ENCODE results near the gene CAGE1.
"Not testable (repeated sequence)": the region's sequence is repeated elsewhere in the genome, so short reads cannot be mapped to it uniquely, and the experiment has no call there.

Gene CAGE1

DNA sequence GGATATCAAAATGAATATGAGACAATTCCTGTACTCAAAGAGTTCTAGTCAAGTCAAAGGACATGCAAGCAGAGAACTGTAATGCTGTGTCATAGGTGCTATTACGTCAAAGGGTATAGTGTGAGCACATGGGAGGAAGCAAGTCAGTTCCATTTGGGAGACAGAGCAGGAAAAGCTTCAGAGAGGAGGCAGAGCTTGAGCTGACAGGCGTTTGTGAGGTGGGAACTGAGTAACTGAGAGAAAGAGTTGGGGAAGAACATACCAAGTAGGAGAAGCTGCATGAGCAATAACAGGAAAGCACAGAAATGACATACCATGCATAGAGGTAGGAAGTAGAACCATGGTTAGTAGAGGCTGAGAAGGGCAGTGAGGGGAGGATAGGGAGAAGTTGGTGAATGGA, 61.3 kb downstream of the CAGE1 start:
- TF ChIP-seq, protein P1, sequence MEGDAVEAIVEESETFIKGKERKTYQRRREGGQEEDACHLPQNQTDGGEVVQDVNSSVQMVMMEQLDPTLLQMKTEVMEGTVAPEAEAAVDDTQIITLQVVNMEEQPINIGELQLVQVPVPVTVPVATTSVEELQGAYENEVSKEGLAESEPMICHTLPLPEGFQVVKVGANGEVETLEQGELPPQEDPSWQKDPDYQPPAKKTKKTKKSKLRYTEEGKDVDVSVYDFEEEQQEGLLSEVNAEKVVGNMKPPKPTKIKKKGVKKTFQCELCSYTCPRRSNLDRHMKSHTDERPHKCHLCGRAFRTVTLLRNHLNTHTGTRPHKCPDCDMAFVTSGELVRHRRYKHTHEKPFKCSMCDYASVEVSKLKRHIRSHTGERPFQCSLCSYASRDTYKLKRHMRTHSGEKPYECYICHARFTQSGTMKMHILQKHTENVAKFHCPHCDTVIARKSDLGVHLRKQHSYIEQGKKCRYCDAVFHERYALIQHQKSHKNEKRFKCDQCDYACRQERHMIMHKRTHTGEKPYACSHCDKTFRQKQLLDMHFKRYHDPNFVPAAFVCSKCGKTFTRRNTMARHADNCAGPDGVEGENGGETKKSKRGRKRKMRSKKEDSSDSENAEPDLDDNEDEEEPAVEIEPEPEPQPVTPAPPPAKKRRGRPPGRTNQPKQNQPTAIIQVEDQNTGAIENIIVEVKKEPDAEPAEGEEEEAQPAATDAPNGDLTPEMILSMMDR (IDR thresholded peaks at IDR 0.05; ENCODE audit: insufficient read depth, low read depth, low read length, missing control alignments), result no peak
- no peak for DNase-seq (ENCODE audit: low read depth)
- no peak overlapping the region for H3K4me3 ChIP-seq (ENCODE audit: low read depth, low read length)

DNA sequence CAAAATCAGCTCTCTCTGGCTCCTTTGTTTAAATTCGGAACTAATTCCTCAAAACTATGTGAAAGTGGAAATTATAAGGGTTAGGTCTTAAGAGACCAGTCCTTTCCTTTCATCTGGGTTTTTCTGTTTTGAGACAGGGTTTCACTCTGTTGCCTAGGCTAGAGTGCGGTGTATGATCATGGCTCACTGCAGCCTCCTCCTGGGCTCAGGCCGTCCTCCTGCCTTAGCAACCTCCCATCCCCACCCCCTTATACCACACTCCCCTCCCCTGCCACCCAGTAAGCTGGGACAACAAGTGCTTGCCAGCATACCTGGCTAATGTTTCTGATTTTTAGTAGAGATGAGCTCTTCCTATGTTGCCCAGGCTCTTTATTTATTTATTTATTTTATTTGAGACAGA, 63.8 kb downstream of the CAGE1 start:
- H3K4me3 ChIP-seq (ENCODE audit: low read depth, low read length), result no peak overlapping the region
- TF ChIP-seq, protein P1 (IDR thresholded peaks at IDR 0.05; ENCODE audit: insufficient read depth, low read depth, low read length, missing control alignments), result no peak
- no peak for DNase-seq (ENCODE audit: low read depth)

DNA sequence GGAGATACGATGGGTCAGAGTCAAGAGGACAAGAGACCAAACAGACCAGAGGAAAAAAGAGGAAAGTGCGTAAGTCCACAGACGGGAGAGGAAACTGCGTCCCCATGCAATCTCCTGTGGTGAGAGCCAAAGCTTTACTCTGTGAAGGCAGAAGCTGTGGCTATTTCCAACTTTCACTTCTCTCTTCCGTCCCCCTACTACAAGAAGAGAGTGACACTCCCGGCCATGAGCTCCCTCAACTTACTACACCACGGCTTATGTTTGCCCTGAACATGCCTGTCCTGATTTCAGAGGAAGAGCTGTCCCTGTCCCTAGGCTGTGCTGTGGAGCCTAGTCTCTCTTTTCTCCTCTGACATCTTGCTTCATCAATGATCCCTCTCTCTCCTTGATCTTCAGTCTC, 65.0 kb downstream of the CAGE1 start:
- no peak overlapping the region for H3K4me3 ChIP-seq (ENCODE audit: low read depth, low read length)
- peak; percentile 25 for DNase-seq (ENCODE audit: low read depth)
- TF ChIP-seq, protein P1 (IDR thresholded peaks at IDR 0.05; ENCODE audit: insufficient read depth, low read depth, low read length, missing control alignments), result no peak

DNA sequence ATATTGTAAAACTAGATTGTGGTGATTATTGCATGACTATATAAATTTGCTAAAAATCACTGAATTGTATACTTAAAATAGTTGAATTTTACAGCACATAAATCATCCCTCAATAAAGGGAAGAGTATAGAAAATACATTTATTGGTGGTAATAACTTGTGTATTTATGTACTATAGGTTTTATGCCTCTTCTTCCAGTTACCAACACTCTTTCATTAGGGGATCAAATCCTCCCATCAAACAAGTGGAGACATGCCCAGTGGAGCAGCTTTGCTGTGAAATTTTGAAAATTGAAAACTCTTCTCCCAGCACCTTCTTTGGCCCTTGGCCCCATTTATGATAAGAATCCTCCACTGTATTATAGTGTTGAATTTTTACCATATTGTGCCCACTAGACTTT, 66.5 kb downstream of the CAGE1 start:
- TF ChIP-seq, protein P1 (IDR thresholded peaks at IDR 0.05; ENCODE audit: insufficient read depth, low read depth, low read length, missing control alignments), result no peak
- no peak for DNase-seq (ENCODE audit: low read depth)
- no peak overlapping the region for H3K4me3 ChIP-seq (ENCODE audit: low read depth, low read length)

DNA sequence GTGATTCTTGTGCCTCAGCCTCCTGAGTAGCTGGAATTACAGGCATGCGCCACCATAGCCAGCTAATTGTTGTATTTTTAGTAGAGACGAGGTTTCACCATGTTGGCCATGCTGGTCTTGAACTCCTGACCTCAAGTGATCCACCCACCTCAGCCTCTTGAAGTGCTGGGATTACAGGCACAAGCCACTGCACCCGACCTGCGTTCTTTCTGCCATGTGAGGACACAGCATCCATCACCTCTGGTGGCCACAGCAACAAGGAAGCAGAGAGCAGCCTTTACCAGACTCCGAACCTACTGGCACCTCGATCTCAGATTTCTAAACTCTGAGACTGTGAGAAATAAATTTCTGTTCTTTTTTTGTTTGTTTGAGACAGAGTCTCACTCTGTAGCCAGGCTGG, 67.7 kb downstream of the CAGE1 start:
- not testable (repeated sequence) for DNase-seq (ENCODE audit: low read depth); H3K4me3 ChIP-seq (ENCODE audit: low read depth, low read length)

DNA sequence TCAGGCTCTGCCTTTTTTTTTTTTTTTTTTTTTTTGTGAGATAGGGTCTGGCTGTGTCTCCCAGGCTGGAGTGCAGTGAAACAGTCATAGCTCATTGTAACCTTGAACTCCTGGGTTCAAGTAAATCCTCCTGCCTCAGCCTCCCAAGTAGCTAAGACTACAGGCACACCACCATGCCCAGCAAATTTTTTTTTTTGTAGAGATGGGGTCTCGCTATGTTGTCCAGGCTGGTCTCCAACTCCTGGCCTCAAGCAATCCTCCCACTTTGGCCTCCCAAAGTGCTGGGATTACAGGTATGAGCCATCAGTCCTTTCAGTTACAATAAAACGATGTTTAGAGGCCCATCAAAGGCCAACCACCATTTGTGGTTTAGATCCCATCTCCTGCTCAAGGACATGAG, 70.1 kb downstream of the CAGE1 start:
- not testable (repeated sequence) for DNase-seq (ENCODE audit: low read depth); H3K4me3 ChIP-seq (ENCODE audit: low read depth, low read length)

DNA sequence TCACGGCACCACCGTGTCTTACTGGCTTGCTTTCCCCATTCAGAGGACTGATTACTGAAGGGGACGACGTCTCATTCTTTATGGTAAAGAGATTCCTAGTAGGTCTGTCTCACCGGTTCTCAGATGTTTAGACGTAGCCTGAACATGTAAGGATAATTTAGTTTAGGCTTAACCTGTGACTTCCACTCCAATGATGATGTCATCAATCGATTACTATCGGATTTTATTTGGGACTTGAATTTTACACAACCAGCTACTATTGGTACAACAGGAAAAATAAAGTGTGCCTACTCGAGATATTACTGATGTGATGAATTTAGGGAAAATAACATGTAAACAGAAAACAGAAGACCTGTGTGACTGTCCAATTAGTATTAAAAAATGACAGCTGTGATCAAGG, 72.0 kb downstream of the CAGE1 start:
- DNase-seq (ENCODE audit: low read depth), result no peak
- TF ChIP-seq, protein P1 (IDR thresholded peaks at IDR 0.05; ENCODE audit: insufficient read depth, low read depth, low read length, missing control alignments), result no peak
- no peak overlapping the region for H3K4me3 ChIP-seq (ENCODE audit: low read depth, low read length)

DNA sequence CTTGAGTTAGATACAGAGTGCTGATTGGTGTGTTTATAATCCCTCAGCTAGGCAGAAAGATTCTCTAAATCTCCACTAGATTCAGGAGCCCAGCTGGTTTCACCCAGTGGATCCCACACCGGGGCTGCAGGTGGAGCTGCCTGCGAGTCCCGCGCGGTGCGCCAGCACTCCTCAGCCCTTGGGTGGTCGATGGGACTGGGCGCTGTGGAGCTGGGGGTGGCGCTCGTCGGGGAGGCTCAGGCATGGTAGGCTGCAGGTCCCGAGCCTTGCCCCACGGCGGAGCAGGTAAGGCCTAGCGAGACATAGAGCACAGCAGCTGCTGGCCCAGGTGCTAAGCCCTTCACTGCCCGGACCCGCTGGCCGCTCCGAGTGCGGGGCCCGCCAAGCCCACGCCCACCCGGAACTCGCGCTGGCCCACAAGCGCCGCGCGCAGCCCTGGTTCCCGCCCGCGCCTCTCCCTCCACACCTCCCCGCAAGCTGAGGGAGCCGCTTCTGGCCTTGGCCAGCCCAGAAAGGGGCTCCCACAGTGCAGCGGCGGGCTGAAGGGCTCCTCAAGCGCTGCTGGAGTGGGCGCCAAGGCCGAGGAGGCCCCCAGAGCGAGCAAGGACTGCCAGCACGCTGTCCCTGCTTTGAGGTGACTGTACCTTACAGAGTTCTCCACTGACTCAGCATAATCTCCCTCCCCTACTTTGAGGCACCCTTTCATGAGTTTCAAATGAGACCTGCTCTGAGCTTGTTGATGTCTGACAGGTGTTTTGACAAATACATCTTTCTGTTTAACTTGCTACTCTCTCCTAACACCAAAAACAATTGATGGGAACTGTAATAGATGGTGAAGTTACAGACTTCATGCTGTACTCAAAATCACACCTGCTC, 72.6 kb downstream of the CAGE1 start:
- DNase-seq (ENCODE audit: low read depth), result no peak
- TF ChIP-seq, protein P1 (IDR thresholded peaks at IDR 0.05; ENCODE audit: insufficient read depth, low read depth, low read length, missing control alignments), result no peak
- H3K4me3 ChIP-seq (ENCODE audit: low read depth, low read length), result no peak overlapping the region
